Smooth muscle cell (in vitro differentiated cells): ENCODE measurements around the gene NPAS2. TPM values are rescaled to one million over a fixed set of nuclear protein-coding genes. Genes with fewer than 3 reads are reported as not detected.

Source experiments
- DNase-seq: peaks from one replicate; lab custom pipeline; 2025; ENCODE audit not compliant: unreplicated experiment; lab: John Stamatoyannopoulos, UW
- H2AFZ ChIP-seq: fragments of 200-600 bp; sonication (generic); 2 replicates; pipeline ENCODE4 v1.6.0; 2016; ENCODE audit warnings: antibody characterized with exemption, low read depth, mild to moderate bottlenecking
- H3F3A ChIP-seq: fragments of 200-600 bp; sonication (generic); 2 replicates; pipeline ENCODE4 v1.6.0; 2017; ENCODE audit warnings: antibody characterized with exemption, low read depth
- H3K27ac ChIP-seq: fragments of 200-600 bp; sonication (generic); 2 replicates; pipeline ENCODE4 v1.5.1; 2016; ENCODE audit warnings: low read depth, mild to moderate bottlenecking
- H3K27me3 ChIP-seq: fragments of 200-600 bp; sonication (generic); 2 replicates; pipeline ENCODE4 v1.6.1; 2016; ENCODE audit warnings: low read depth, mild to moderate bottlenecking
- H3K36me3 ChIP-seq: fragments of 200-600 bp; sonication (generic); 2 replicates; pipeline ENCODE4 v1.5.1; 2016; ENCODE audit warnings: low read depth
- H3K4me1 ChIP-seq: fragments of 200-600 bp; sonication (generic); 2 replicates; pipeline ENCODE4 v1.5.1; 2016; ENCODE audit warnings: low read depth
- H3K4me2 ChIP-seq: fragments of 200-600 bp; sonication (generic); 2 replicates; pipeline ENCODE4 v1.6.0; 2016; ENCODE audit warnings: mild to moderate bottlenecking
- H3K4me3 ChIP-seq: fragments of 200-600 bp; sonication (generic); 2 replicates; pipeline ENCODE4 v1.5.1; 2016; ENCODE audit warnings: mild to moderate bottlenecking
- H3K79me2 ChIP-seq: fragments of 200-600 bp; sonication (generic); 2 replicates; pipeline ENCODE4 v1.6.0; 2016; ENCODE audit warnings: low read depth, mild to moderate bottlenecking
- H3K9ac ChIP-seq: fragments of 200-600 bp; sonication (generic); 2 replicates; pipeline ENCODE4 v1.6.0; 2016; ENCODE audit warnings: low read depth
- H3K9me3 ChIP-seq: fragments of 200-600 bp; sonication (generic); replicated peaks from 2 replicates; pipeline ENCODE4 v1.5.1; 2016; ENCODE audit warnings: low read depth
- H4K20me1 ChIP-seq: fragments of 200-600 bp; sonication (generic); 2 replicates; pipeline ENCODE4 v1.6.0; 2016; ENCODE audit warnings: low read depth
- CTCF ChIP-seq: fragments of 200-600 bp; sonication (generic); IDR thresholded peaks from 2 replicates; pipeline ENCODE4 v1.5.1; 2017; ENCODE audit warnings: borderline replicate concordance, mild to moderate bottlenecking, antibody characterized with exemption; ENCODE audit not compliant: insufficient read depth, poor library complexity, severe bottlenecking
- WGBS: methylation state at CpG from one replicate; pipeline ENCODE4 v1.1.7; 2016; ENCODE audit warnings: low lambda C conversion rate; 5-methylcytosine and 5-hydroxymethylcytosine counted together
- polyA plus RNA-seq: library from polyadenylated mRNA; unstranded; fragments of >200 nt; fragmentation: Nextera tagmentation; extraction: Ambion mirVana; gene quantifications from 2 replicates; pipeline ENCODE4 v1.2.1, GENCODE V29; 2016
- total RNA-seq: library from RNA; depleted of rRNA; stranded (reverse); fragments of >200 nt; gene quantifications from 2 replicates; pipeline ENCODE4 v1.2.3, GENCODE V29; 2014

The NPAS2 gene
- total and polyA plus RNA-seq, 2 experiments from 2014 or later = 20.2 to 20.7 TPM

- Histone ChIP-seq H3K4me1 (peaks cover 22% of the 10 kb centered on the region), H3K9me3 (no peaks in the 10 kb centered on the region), H3K4me3 (peak overlapping the region; percentile 89), H3K27ac (peak overlapping the region; percentile 39), H3K36me3 (no peaks in the 10 kb centered on the region), H3K79me2 (peaks cover 50% of the 10 kb centered on the region), H2AFZ (peak overlapping the region; percentile 57), H4K20me1 (peaks cover 41% of the 10 kb centered on the region), H3F3A (peaks cover 6% of the 10 kb centered on the region), H3K9ac (peak overlapping the region; percentile 85), H3K4me2 (peak overlapping the region; percentile 98), H3K27me3 (no peaks in the 10 kb centered on the region)
- WGBS = 5% methylated on average over 8 of the region's 43 CpGs
- no peak for TF ChIP-seq CTCF
- DNase-seq = no peak
Measured at GRCh38 chr2:100820273-100820522, 259 bp downstream of the NPAS2 start.

GRCh38 chr2:100820523-100821254, 750 bp downstream of the NPAS2 start:
- H4K20me1 ChIP-seq = peaks cover 45% of the 10 kb centered on the region
- DNase-seq = no peak
- H3K27ac ChIP-seq = peak overlapping the region; percentile 39
- H3K79me2 ChIP-seq = peaks cover 55% of the 10 kb centered on the region
- H3K27me3 ChIP-seq = no peaks in the 10 kb centered on the region
- H3K9ac ChIP-seq = peak overlapping the region; percentile 85
- peak overlapping the region; percentile 57 for H2AFZ ChIP-seq
- H3K9me3 ChIP-seq = no peaks in the 10 kb centered on the region
- peaks cover 6% of the 10 kb centered on the region for H3F3A ChIP-seq
- no peaks in the 10 kb centered on the region for H3K36me3 ChIP-seq
- peak overlapping the region; percentile 89 for H3K4me3 ChIP-seq
- H3K4me2 ChIP-seq = peak overlapping the region; percentile 98
- no peak for TF ChIP-seq CTCF
- WGBS = 2% methylated on average over 48 of the region's 60 CpGs
- H3K4me1 ChIP-seq = peaks cover 22% of the 10 kb centered on the region

- no peak for DNase-seq
- peak overlapping the region; percentile 85 for H3K9ac ChIP-seq
- H3K27ac ChIP-seq = peak overlapping the region; percentile 39
- peaks cover 49% of the 10 kb centered on the region for H4K20me1 ChIP-seq
- H3K27me3 ChIP-seq = no peaks in the 10 kb centered on the region
- peak overlapping the region; percentile 98 for H3K4me2 ChIP-seq
- H3K4me1 ChIP-seq = peaks cover 22% of the 10 kb centered on the region
- no peak overlapping the region for H2AFZ ChIP-seq
- WGBS = 33% methylated on average over 14 of the region's 14 CpGs
- no peaks in the 10 kb centered on the region for H3K36me3 ChIP-seq
- H3K4me3 ChIP-seq = peak overlapping the region; percentile 89
- peaks cover 61% of the 10 kb centered on the region for H3K79me2 ChIP-seq
- H3F3A ChIP-seq = peaks cover 6% of the 10 kb centered on the region
- no peak for TF ChIP-seq CTCF
- H3K9me3 ChIP-seq = no peaks in the 10 kb centered on the region
Measured at GRCh38 chr2:100821255-100821910, 1.4 kb downstream of the NPAS2 start.
